Left renal pelvis (tissue), 4 donors: ENCODE measurements around the gene ACSF2. TPM values are rescaled to one million over a fixed set of nuclear protein-coding genes. Genes with fewer than 3 reads are reported as not detected.
"Not testable (repeated sequence)": the region's sequence is repeated elsewhere in the genome, so short reads cannot be mapped to it uniquely, and the experiment has no call there.

Experiments used
- DNase-seq, 4 donors: peaks; one replicate each; pipeline ENCODE4 v3.0.0-alpha.2; 2013; ENCODE audit warnings: low read depth in 4 of 4, low spot score in 3 of 4
- polyA plus RNA-seq, 4 donors: library from polyadenylated mRNA; unstranded; fragments of 120-200 nt; gene quantifications; one replicate each; pipeline ENCODE4 v1.2.1, GENCODE V29; 2013; ENCODE audit not compliant: insufficient read length in 4 of 4

Gene ACSF2
- polyA plus RNA-seq, 4 donors: 37.0 to 108 (median 78.9) TPM

GRCh38 chr17:50407921-50408320, 18.1 kb upstream of the ACSF2 start:
- DNase-seq: no peak

DNA sequence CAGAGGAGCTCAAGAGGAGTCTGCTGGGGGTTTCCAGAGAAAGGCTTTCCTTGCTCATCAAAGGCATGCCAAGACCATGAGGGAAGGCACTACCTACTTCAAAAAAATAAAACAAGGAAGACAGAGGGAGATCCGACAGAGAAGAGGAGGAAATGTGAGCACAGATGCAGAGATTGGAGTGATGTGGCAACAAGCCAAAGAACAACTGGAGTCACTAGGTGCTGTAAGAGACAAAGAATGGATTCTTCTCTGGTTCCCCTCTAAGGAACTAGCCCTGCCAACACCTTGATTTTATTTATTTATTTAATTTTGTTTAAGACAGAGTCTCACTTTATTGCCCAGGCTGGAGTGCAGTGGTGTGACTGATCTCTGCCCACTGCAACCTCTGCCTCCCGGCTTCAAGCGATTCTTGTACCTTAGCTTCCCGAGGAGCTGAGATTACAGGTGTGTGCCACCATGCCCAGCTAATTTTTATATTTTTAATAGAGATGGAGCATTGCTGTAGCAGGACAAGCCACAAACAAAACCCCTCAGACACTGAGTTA, 13.8 kb upstream of the ACSF2 start:
- DNase-seq: no peak

DNA sequence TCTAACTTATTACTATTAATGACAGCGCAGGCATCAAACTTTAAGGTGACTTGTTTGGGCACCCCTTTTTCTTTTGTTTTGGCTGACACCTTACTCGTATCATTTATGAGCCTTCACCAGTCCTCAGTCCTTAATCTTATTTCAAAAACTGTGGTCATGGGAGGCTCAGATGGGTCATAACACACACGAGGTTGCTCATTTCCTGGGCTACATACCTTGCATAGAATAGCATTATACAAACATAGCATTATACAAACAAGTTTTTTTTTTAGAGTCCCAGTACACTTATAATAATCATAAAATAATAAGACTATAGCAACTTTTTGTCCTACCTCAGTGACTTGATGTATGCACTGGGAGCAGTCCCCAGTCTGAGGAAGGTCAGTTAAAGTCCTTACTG, 11.2 kb upstream of the ACSF2 start:
- no peak for DNase-seq

DNA sequence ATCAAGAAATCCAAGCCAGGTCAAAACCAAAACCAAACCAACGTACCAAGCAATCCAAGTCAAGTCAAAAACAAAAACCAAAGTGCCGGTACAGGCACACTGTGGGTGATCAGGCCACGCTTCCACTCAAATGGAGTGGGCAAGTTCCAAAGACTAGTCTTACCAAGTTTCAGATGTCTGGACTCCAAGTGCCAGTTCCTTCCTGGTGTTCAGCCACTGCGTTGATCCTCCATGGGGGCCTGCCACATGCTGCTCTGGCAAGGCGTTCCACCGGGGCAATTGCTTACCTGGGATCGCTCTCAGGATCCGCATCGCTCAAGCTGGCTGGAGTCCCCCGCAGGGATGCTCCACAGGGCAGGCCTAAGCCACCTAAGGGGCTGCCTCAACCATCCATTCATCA, 6.4 kb upstream of the ACSF2 start:
- DNase-seq: not testable (repeated sequence)

DNA sequence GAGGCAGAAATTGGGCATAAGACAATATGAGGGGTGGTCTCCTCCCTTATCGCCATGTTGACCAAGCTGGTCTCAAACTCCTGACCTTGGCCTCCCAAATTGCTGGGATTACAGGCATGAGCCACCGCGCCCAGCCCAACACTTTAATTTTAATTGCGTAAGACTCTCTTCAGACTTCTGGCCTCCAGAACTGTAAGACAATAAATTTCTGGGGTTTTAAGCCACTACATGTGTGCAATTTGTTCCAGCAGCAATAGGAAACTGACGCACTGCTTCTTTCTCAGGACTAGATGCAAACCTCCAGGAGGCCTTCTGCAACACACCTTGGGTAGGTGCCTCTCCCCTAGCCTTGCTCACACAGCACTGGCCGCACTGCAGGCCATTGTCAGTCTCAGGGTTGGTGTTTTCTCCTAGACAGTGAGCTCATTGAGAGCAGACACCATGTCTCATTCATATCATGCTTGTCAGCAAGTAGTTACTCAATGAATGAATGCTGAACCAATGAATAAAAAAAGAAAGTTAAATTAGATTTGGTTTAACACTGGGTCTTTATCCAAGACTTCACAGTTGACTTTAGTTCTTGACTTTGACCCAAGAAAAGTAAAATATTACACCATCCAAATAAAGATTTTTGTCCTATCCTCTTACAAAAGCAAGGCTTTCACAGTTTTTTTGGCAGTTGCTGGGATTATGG, 5.5 kb upstream of the ACSF2 start:
- DNase-seq: no peak

- DNase-seq: no peak
Measured at GRCh38 chr17:50421308-50422051, 4.5 kb upstream of the ACSF2 start.

GRCh38 chr17:50422738-50423137, 3.3 kb upstream of the ACSF2 start:
- DNase-seq: no peak

GRCh38 chr17:50423553-50424159, 2.4 kb upstream of the ACSF2 start:
- DNase-seq: no peak

GRCh38 chr17:50424246-50424995, 1.6 kb upstream of the ACSF2 start:
- no peak for DNase-seq

DNA sequence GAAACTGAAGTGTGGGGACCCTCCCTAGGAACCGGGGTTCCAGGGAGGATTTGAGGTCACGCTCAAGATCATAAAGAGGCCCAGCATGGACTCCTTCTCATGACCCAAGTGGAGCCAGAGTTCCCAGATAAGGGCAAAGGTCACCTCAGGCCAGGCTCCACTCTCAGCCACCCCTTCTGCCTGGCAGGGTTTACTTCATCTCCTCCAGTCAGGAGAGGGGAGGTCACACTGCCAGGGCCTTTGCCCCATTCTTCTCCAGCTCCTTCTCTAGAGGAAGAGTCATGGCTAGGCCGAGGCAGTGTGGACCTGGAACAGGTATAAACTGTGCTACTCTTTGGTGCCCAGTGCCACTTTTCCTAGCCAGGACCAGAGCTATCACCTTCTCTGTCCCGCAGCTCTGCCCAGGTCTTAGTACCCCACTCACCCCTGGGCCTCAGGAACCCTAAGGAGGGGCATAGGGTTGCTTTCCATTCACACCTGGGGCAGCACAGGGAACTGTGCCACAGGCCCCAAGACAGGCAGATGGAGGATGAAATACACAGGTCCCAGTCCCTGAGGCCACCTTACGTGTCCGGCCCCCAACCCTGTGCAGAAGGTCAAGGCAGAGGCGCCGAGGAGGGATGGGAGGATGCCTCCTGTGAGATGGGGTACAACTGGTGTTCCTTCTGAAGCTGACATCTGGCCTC, 879 bp upstream of the ACSF2 start:
- DNase-seq: no peak

GRCh38 chr17:50426472-50426782, 409 bp downstream of the ACSF2 start:
- no peak for DNase-seq

GRCh38 chr17:50426814-50427787, 1.1 kb downstream of the ACSF2 start:
- DNase-seq: no peak

DNA sequence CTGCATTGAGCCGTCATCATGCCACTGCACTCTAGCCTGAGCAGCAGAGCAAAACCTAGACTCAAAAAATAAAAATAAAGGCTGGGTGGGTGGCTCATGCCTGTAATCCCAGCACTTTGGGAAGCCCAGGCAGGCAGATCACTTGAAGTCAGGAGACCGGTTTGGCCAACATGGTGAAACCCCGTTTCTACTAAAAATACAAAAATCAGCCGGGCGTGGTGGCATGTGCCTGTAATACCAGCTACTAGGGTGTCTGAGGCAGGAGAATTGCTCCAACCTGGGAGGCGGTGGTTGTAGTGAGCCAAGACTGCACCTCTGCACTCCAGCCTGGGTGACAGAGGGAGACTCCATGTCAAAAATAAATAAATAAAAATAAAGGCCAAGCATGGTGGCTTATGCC, 2.1 kb downstream of the ACSF2 start:
- DNase-seq: not testable (repeated sequence)

- DNase-seq: no peak
Measured at GRCh38 chr17:50428831-50429424, 2.9 kb downstream of the ACSF2 start.

- DNase-seq: no peak
Measured at GRCh38 chr17:50429793-50430192, 3.8 kb downstream of the ACSF2 start.

- no peak for DNase-seq
Measured at GRCh38 chr17:50430821-50431618, 5.0 kb downstream of the ACSF2 start.

DNA sequence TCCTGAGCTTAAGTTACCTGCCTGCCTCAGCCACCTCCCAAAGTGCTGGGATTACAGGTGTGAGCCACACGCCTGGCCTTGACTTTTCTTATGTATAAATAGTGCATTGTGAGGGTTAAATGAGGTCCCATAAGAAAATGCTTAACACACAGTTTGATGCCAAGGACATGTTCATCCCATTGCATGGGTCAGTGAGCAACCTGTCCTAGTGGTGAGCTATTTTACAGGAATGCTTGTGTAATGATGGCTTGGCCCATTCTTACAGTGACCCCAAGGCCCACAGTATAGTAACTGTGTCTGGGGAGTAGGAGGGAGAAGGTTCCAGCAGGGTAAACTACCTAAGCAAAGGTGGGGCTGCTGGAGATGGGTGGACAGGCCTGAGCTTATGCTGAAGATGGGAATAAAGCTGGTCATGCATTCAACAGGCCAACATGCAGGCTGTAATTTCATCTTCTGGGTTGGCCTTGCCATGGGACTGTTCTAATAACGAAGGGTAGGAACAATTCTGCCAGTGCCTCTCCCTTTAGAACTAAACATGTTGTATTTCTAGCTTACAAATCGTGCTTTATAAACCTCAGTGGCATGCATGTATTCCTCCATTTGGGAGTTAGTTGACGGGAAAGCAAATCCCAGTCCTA, 6.2 kb downstream of the ACSF2 start:
- DNase-seq: no peak

DNA sequence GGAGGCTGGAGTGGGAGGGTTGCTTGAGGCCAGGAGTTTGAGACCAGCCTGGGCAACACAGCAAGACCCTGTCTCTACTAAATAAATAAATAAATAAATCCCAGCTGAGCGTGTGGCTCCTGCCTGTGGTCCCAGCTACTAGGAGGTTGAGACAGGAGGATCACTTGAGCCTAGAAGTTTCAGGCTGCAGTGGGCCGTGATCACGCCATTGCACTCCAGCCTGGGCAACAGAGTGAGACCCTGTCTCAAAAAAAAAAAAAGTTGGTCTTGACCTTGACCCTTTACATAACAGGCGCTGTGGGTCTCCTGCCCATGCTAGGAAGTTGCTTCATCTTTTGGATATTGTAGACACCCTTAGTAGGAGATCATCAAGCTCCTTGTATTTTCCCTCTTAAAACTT, 11.4 kb downstream of the ACSF2 start:
- no peak for DNase-seq
